Measurements from ENCODE around the gene ZNF620.
"Not testable (repeated sequence)": the region's sequence is repeated elsewhere in the genome, so short reads cannot be mapped to it uniquely, and the experiment has no call there.

The ZNF620 gene

GRCh38 chr3:40504636-40505430 is 1.0 kb upstream of the ZNF620 start:
- no peak for DNase-seq

- DNase-seq, result no peak
These were observed 5.3 kb downstream of the ZNF620 start for GRCh38 chr3:40511031-40511718.

- no peak for DNase-seq
These were observed 10.4 kb downstream of the ZNF620 start for GRCh38 chr3:40516201-40516600.

- DNase-seq, result no peak
These were observed 12.2 kb downstream of the ZNF620 start for GRCh38 chr3:40518067-40518466.

- DNase-seq, result no peak
These were observed 13.0 kb downstream of the ZNF620 start for GRCh38 chr3:40518848-40519247.

- DNase-seq, result no peak
These were observed 15.4 kb downstream of the ZNF620 start for GRCh38 chr3:40521254-40521653.

GRCh38 chr3:40523781-40524180 is 17.9 kb downstream of the ZNF620 start:
- DNase-seq, result no peak

- no peak for DNase-seq
These were observed 18.4 kb downstream of the ZNF620 start for GRCh38 chr3:40524222-40524567.

- DNase-seq, result peak; percentile 76
These were observed 18.9 kb downstream of the ZNF620 start, which contains the start of gene ZNF621 for GRCh38 chr3:40524568-40525285. ZNF621 (plus strand) TSS chr3:40524960; CDS start chr3:40525841, 881 bp downstream.

GRCh38 chr3:40528426-40528825 is 22.6 kb downstream of the ZNF620 start:
- no peak for DNase-seq

- no peak for DNase-seq
These were observed 26.4 kb downstream of the ZNF620 start for GRCh38 chr3:40532252-40532651.

GRCh38 chr3:40534283-40534682 is 28.4 kb downstream of the ZNF620 start:
- DNase-seq, result no peak

GRCh38 chr3:40546816-40547215 is 41.0 kb downstream of the ZNF620 start:
- DNase-seq, result no peak

- DNase-seq, result no peak
These were observed 44.3 kb downstream of the ZNF620 start for GRCh38 chr3:40550167-40550566.

- no peak for DNase-seq
These were observed 51.8 kb downstream of the ZNF620 start for GRCh38 chr3:40557575-40558161.

- DNase-seq, result not testable (repeated sequence)
These were observed 56.6 kb downstream of the ZNF620 start for GRCh38 chr3:40562482-40562881.

GRCh38 chr3:40565629-40566028 is 59.8 kb downstream of the ZNF620 start:
- DNase-seq, result not testable (repeated sequence)

GRCh38 chr3:40566694-40567093 is 60.9 kb downstream of the ZNF620 start:
- DNase-seq, result no peak

Data from activated CD4-positive, alpha-beta T cell treated with anti-CD3 and anti-CD28 coated beads, Interleukin-2, amount 50 U/mL, for 1 hour (primary cell).